ENCODE data around the gene PGPEP1. TPM values are rescaled to one million over a fixed set of nuclear protein-coding genes. Genes with fewer than 3 reads are reported as not detected.

The PGPEP1 gene
- total and polyA plus RNA-seq, 2 donors (not counting 3 experiments of a cell fraction or from before 2014, with no cell fraction given), result 9.9 to 27.2 TPM

DNA sequence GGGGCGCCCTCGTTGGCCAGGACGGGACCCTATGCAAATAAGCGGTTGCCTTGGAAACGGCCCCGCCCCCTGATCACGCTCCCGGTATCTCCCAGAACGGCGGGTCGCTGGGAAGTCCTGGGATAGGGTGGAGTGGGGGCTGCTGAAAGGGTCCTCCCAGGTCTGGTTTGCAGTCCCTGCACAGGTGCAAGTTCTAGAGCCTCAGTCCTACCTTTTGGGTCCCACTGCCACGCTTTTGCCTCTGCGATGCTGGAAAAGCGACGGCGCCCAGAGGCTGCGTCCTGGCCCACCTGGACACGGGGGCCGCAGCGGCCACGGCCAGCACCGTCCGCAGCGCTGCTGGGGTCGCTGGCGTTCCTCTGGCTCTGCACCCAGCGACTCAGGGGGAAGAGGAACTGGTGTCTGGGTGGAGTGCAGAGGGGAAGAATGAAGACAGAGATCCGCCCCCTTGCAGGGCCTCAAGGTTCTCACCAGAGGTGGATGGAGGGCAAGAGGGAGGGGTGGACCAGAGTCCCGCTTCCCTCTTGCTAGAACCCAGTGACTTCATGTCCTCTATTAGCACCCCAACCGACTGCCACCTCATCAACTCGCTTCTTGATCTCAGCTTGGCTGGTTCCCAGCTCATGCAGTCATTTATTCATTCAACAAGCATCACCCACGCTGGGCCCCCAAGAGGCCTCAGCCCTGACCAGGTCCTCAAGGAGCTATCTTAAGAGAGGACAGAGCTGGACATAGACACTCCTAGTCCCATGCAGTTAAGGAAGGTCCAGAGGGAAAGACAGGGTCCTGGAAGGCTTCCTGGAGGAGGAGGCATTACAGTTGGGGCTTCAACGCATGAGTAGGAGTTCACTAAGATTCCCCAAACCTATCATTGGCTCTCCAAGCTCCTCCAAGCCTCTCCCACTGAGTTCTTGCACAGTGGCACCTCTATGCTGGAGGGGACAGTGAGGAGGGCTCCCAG, 57.1 kb downstream of the PGPEP1 start, which contains the start of gene LRRC25:
LRRC25 (minus strand) TSS at position 381 of the 961 bp plus-strand sequence. CDS start 659 bp downstream, outside the sequence.
- no TSS peak for BruUV-seq (replicated peaks)
- DNase-seq (ENCODE audit: low read depth, low spot score) (no peak), FAIRE-seq (no peak)
- no peak within 1 kb of the TSS for H2AFZ ChIP-seq (ENCODE audit: low read depth, low read length)
- no peak within 1 kb of the TSS for H3K4me3 ChIP-seq (replicated peaks in 1 of 3; ENCODE audit: insufficient read depth in 1 of 3, low read depth in 1 of 3, low read length in 3 of 3)
- peaks cover 3% of the 10 kb centered on the region for H3K4me1 ChIP-seq (ENCODE audit: control insufficient read depth, extremely low read depth, insufficient read depth, low read length)
- H4K20me1 ChIP-seq (replicated peaks; ENCODE audit: control insufficient read depth, extremely low read depth, insufficient read depth, low read length), result no peaks in the 10 kb centered on the region
- H3K9me1 ChIP-seq (replicated peaks; ENCODE audit: control insufficient read depth, extremely low read depth, insufficient read depth, low read length), result no peaks in the 10 kb centered on the region
- no peaks in the 10 kb centered on the region for H3K79me2 ChIP-seq (ENCODE audit: control insufficient read depth, insufficient read depth, low read length)
- dilution Hi-C loops (cut with MboI; ENCODE audit: extremely low pct_ligation_motif_present, low sequenced_read_pairs) (no loop called here), intact Hi-C loops (cut with micrococcal nuclease) (no loop called here)
- POLR2A ChIA-PET, result interaction anchor here (1.1 to 1.4 kb wide), 2 partner anchors 11 to 12 kb away, joined by 3 read pairs; partner anchors contain the start of gene GDF15
- H3K36me3 ChIP-seq (ENCODE audit: control insufficient read depth in 2 of 2, extremely low read depth in 1 of 2, insufficient read depth in 2 of 2, low read length in 2 of 2), result no peaks in the 10 kb centered on the region
- no peak within 1 kb of the TSS for H3K4me2 ChIP-seq (ENCODE audit: insufficient read depth, low read length)
- H3K9me3 ChIP-seq (replicated peaks; ENCODE audit: control insufficient read depth, insufficient read depth, low read length), result no peaks in the 10 kb centered on the region
- H3K27me3 ChIP-seq (ENCODE audit: control insufficient read depth in 2 of 2, insufficient read depth in 2 of 2, low read length in 2 of 2), result no peaks in the 10 kb centered on the region
- no peak within 1 kb of the TSS for H3K27ac ChIP-seq (ENCODE audit: insufficient read depth, low read depth, low read length)
- TF ChIP-seq POLR2A (IDR thresholded peaks at IDR 0.05; ENCODE audit: low read depth, low read length) (no peak), POLR2AphosphoS5 (IDR thresholded peaks at IDR 0.05; ENCODE audit: insufficient read depth, low read depth, low read length) (no peak), MYC (IDR thresholded peaks at IDR 0.05; ENCODE audit: low read depth, low read length) (no peak), GATA2 (IDR thresholded peaks at IDR 0.05; ENCODE audit: insufficient read depth, insufficient read length, low read depth, low read length) (no peak), FOS (IDR thresholded peaks at IDR 0.05; ENCODE audit: borderline replicate concordance, insufficient read depth, low read length) (no peak)
- no peak within 1 kb of the TSS for H3K9ac ChIP-seq (replicated peaks; ENCODE audit: extremely low read depth, insufficient read depth, low read length)
- CTCF ChIA-PET, result interaction anchor here (0.5 to 3.0 kb wide), 4 partner anchors 9 to 1956 kb away, joined by 3 to 9 read pairs (median 6); partner anchors contain the start of gene GDF15

DNA sequence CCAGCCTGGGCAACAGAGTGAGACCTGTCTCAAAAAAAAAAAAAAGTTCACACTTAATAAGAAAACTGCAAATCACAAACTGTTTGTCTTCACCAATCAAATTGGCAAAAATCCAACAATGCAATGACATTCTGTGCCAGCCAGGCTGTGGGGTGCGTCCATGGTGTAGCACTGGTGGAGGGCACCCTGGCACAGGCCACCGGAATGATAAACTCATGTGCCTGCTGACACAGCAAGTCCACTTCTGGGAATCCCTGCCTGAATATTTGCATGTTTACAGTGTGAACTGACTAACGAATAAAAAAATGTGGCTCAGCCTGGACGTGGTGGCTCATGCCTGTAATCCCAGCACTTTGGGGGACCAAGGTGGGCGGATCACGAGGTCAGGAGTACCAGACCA, 58.6 kb downstream of the PGPEP1 start:
- Histone ChIP-seq H3K27ac (ENCODE audit: insufficient read depth, low read depth, low read length) (no peak overlapping the region), H3K4me2 (ENCODE audit: insufficient read depth, low read length) (no peak overlapping the region), H3K9me3 (replicated peaks; ENCODE audit: control insufficient read depth, insufficient read depth, low read length) (no peaks in the 10 kb centered on the region), H3K4me1 (ENCODE audit: control insufficient read depth, extremely low read depth, insufficient read depth, low read length) (no peaks in the 10 kb centered on the region), H3K79me2 (ENCODE audit: control insufficient read depth, insufficient read depth, low read length) (no peaks in the 10 kb centered on the region), H3K9ac (replicated peaks; ENCODE audit: extremely low read depth, insufficient read depth, low read length) (no peak overlapping the region), H3K27me3 (ENCODE audit: control insufficient read depth in 2 of 2, insufficient read depth in 2 of 2, low read length in 2 of 2) (no peaks in the 10 kb centered on the region), H3K4me3 (replicated peaks in 1 of 3; ENCODE audit: insufficient read depth in 1 of 3, low read depth in 1 of 3, low read length in 3 of 3) (no peak overlapping the region), H3K9me1 (replicated peaks; ENCODE audit: control insufficient read depth, extremely low read depth, insufficient read depth, low read length) (no peaks in the 10 kb centered on the region), H4K20me1 (replicated peaks; ENCODE audit: control insufficient read depth, extremely low read depth, insufficient read depth, low read length) (no peaks in the 10 kb centered on the region), H3K36me3 (ENCODE audit: control insufficient read depth in 2 of 2, extremely low read depth in 1 of 2, insufficient read depth in 2 of 2, low read length in 2 of 2) (no peaks in the 10 kb centered on the region), H2AFZ (ENCODE audit: low read depth, low read length) (no peak overlapping the region)
- intact Hi-C loops (cut with micrococcal nuclease), result no loop called here
- no peak for DNase-seq (ENCODE audit: low read depth, low spot score)
- no peak for FAIRE-seq
- TF ChIP-seq, protein P1, sequence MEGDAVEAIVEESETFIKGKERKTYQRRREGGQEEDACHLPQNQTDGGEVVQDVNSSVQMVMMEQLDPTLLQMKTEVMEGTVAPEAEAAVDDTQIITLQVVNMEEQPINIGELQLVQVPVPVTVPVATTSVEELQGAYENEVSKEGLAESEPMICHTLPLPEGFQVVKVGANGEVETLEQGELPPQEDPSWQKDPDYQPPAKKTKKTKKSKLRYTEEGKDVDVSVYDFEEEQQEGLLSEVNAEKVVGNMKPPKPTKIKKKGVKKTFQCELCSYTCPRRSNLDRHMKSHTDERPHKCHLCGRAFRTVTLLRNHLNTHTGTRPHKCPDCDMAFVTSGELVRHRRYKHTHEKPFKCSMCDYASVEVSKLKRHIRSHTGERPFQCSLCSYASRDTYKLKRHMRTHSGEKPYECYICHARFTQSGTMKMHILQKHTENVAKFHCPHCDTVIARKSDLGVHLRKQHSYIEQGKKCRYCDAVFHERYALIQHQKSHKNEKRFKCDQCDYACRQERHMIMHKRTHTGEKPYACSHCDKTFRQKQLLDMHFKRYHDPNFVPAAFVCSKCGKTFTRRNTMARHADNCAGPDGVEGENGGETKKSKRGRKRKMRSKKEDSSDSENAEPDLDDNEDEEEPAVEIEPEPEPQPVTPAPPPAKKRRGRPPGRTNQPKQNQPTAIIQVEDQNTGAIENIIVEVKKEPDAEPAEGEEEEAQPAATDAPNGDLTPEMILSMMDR (IDR thresholded peaks at IDR 0.05; ENCODE audit: extremely low read depth in 1 of 2, insufficient read depth in 1 of 2, low read depth in 1 of 2, low read length in 2 of 2), result no peak
- TF ChIP-seq POLR2A (IDR thresholded peaks at IDR 0.05; ENCODE audit: low read depth, low read length) (no peak), GATA2 (IDR thresholded peaks at IDR 0.05; ENCODE audit: insufficient read depth, insufficient read length, low read depth, low read length) (no peak), MYC (IDR thresholded peaks at IDR 0.05; ENCODE audit: low read depth, low read length) (no peak), FOS (IDR thresholded peaks at IDR 0.05; ENCODE audit: borderline replicate concordance, insufficient read depth, low read length) (no peak)
- CTCF ChIA-PET, result interaction anchor here (1.1 to 3.2 kb wide), 5 partner anchors 8 to 49 kb away, joined by 7 to 24 read pairs (median 8); partner anchors contain the start of gene GDF15
- POLR2A ChIA-PET, result interaction anchor here (1.5 kb wide), 1 partner anchor 13 kb away, joined by 4 read pairs; the partner anchor contains the start of gene GDF15
- no TSS peak for BruUV-seq (replicated peaks)
- dilution Hi-C loops (cut with MboI; ENCODE audit: extremely low pct_ligation_motif_present, low sequenced_read_pairs), result no loop called here
